ENCODE measurements around the gene CCDC91. TPM values are rescaled to one million over a fixed set of nuclear protein-coding genes. Genes with fewer than 3 reads are reported as not detected.
"Not testable (repeated sequence)": the region's sequence is repeated elsewhere in the genome, so short reads cannot be mapped to it uniquely, and the experiment has no call there.

Gene CCDC91
- total RNA-seq, 1 experiment from 2014 or later, result 9.1 TPM

DNA sequence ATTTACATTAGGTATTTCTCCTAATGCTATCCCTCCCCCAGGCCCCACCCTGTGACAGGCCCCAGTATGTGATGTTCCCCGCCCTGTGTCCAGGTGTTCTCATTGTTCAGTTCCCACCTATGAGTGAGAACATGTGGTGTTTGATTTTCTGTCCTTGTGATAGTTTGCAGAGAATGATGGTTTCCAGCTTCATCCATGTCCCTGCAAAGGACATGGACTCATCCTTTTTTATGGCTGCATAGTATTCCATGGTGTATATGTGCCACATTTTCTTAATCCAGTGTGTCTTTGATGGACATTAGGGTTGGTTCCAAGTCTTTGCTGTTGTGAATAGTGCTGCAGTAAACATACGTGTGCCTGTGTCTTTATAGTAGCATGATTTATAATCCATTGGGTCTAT, 139.5 kb downstream of the CCDC91 start:
- DNase-seq (ENCODE audit: low spot score); in situ Hi-C loops (cut with HindIII; ENCODE audit: low sequenced_read_pairs): not testable (repeated sequence)

DNA sequence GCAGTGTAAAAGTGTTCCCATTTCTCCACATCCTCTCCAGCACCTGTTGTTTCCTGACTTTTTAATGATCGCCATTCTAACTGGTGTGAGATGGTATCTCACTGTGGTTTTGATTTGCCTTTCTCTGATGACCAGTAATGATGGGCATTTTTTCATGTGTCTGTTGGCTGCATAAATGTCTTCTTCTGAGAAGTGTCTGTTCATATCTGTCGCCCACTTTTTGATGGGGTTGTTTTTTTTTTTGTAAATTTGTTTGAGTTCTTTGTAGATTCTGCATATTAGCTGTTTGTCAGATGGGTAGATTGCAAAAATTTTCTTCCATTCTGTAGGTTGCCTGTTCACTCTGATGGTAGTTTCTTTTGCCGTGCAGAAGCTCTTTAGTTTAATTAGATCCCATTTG, 140.0 kb downstream of the CCDC91 start:
- in situ Hi-C loops (cut with HindIII; ENCODE audit: low sequenced_read_pairs); DNase-seq (ENCODE audit: low spot score): not testable (repeated sequence)

DNA sequence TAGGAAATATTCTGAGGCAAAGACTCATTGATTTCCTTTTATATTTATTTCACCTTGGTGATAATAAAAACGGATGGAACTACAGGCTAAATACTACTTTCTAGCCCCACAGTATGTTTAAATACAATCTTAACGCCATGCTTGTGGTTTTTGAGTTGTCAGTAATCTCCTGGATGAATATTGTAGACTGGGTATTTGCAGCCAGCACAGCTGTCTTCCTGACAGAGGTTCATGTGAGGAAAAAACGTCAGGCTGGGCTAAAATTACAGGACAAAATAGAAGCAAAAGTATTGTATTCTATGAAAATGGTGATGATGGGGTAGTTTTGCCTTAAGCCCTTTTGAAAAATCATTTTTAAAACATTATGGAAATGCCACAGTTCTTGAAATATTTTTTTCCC, 140.9 kb downstream of the CCDC91 start:
- in situ Hi-C loops (cut with HindIII; ENCODE audit: low sequenced_read_pairs), result no loop called here
- no peak for DNase-seq (ENCODE audit: low spot score)

DNA sequence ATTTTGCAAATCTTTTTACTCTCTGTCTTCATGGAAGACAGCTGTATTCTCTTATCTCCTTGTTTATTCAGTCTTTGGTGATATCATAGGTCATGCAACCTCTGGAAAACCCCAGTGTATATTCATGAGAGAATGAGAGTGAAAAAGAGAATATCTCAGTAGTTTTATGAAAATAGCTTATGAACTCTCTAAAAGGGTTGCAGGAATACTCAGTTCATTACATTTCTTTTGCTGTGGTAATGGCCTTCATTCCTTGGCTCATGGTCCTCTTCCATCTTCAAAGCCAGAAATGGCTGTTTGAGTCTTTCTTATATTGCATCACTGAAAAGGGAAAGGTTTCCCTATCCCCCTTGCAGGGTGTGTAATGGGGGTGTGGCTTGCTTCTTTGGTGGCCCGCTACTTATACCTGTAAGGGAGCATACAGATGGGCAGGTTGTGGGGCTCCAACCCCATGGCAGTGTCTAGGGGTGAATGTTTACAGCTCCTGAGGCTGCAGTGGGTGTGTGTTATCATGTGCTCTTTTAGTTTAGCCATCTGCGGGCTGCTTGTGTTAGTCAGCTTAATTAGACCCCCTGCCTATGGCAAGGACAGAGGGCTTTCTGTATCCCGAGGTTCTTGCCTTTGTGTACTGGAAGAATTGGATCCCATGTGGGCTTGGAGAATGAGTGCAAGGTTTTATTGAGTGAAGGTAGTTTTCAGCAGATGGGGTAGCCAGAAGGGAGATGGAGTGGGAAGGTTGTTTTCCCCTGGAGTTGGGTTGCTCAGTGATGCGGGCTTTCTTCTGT, 150.2 kb downstream of the CCDC91 start:
- DNase-seq (ENCODE audit: low spot score), result no peak
- in situ Hi-C loops (cut with HindIII; ENCODE audit: low sequenced_read_pairs), result no loop called here

DNA sequence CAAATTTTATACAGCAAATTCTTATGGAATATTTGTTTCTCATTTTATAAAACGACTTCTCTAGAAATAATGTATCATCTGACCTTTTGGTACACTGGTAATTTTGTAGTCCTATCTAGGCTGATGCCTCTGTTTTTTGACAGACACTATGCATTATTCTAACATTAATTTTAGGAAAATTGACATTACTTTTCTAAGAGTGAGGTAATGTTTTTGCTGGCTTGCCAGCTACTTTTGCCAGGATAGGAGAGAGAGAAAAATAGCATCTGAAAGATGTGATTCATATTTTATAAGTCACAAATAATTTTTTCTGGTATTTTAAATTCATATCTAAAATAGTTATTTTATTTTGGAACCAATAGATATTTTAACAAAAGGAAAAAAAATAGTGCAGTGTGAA, 153.5 kb downstream of the CCDC91 start:
- in situ Hi-C loops (cut with HindIII; ENCODE audit: low sequenced_read_pairs), result no loop called here
- DNase-seq (ENCODE audit: low spot score), result no peak

DNA sequence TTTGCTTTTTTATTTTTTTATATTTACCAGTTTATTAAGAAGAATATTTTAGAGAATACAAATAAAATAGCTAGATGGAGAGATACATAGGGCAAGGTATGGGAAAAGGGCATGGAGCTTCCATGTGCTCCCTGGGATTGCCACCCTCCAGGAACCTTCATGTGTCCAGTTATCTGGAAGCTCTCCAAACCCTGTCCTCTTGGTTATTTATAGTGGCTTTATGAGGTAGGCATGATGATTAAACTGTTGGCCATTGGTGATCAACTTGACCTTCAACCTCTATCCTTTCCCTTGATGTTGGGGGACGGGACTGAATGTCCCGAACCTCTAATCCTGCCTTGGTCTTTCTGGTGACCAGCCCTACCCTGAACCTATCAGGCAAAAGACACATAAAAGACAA, 156.3 kb downstream of the CCDC91 start:
- in situ Hi-C loops (cut with HindIII; ENCODE audit: low sequenced_read_pairs), result no loop called here
- DNase-seq (ENCODE audit: low spot score), result no peak

DNA sequence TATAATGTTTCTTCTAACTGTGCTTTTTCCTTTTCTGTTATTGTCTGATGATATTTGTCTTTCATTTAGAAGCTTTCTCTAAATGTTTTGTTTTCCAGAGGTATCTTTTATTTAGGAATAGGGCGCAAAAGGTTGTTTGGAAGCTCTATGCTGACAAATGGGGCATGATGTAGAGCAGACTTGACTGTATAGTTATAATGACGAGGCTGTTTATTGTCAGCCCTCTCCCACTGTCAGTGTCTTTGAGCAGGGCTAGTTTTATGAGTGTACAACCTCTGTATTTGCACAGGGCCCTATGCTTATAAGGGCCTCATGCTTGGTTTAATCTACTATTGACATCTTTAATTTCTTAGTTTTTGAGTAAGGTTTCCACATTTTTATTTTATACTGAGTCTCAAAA, 158.9 kb downstream of the CCDC91 start:
- in situ Hi-C loops (cut with HindIII; ENCODE audit: low sequenced_read_pairs), result no loop called here
- no peak for DNase-seq (ENCODE audit: low spot score)

DNA sequence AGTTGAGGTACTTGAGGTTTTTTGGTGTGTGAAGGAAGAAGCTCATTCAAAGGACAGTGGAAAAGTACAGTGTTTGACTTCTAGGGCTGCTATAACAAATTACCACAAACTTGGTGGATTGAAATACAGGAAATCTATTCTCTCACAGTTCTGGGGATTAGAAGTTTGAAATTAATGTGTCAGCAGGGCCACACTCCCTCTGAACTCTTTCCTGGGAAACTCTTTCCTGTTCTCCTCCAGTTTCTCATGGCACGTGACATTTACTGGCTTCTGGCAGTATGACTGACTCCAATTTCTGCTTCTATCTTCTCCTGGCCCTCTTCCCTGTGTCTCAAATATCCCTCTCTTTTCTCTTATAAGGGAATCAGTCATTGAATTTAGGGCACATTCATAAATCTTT, 160.2 kb downstream of the CCDC91 start:
- in situ Hi-C loops (cut with HindIII; ENCODE audit: low sequenced_read_pairs), result no loop called here
- no peak for DNase-seq (ENCODE audit: low spot score)

DNA sequence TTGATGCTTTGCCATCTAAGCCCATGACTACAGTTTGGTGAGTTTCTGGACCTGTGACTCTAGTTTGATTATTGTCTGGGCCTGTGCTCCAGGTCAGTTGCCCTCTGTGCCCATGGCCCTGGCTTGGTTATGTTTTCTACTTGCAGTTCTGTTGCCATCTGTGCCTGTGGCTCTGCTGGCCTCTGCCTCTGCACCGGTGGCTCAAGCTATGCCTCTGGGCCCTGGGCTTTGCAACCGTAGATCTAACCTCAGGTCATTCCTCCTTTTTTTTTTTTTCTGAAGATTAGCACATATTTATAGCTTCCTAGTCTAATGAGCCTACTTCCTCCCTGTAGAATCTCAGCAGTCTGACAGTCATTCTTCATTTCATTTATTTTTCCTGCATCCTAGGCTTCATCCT, 161.2 kb downstream of the CCDC91 start:
- DNase-seq (ENCODE audit: low spot score), result no peak
- in situ Hi-C loops (cut with HindIII; ENCODE audit: low sequenced_read_pairs), result no loop called here

DNA sequence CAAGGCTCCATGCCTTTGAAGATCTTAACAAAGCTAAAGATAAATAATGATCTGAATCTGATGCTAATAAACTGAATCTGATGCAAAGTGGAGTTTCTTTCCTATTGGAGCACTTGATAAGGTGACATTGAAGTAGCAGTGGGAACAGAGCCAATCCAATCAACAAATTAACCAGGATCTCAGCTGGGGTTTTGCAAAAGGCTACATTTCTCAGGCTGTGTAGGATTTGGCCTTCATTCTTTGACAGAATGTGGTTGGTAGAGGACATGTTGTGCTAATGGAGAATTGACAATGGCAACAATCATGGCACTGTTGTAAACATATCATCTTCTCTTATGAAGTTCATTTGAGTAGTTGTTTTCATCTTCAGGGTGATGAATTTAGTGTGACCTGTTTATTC, 164.9 kb downstream of the CCDC91 start:
- DNase-seq (ENCODE audit: low spot score), result no peak
- in situ Hi-C loops (cut with HindIII; ENCODE audit: low sequenced_read_pairs), result no loop called here

DNA sequence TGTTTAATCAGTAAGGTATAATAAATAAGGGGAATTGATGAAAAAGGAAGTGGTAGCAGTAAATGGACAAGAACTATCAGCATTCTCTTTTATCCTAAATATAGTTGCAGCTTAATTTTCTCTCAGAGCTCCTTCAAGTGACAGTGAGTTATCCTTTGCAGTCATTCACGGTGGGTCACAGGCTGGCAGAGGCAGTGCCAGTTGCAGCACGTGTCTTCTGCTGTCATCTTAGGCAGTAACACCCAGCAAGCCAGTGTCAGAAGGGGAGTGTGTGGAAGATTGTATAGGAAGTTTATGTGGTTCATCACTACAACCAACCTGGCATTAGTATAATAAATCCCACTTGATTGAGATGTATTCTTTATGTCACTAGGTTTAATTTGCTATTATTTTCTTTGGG, 170.0 kb downstream of the CCDC91 start:
- in situ Hi-C loops (cut with HindIII; ENCODE audit: low sequenced_read_pairs), result no loop called here
- no peak for DNase-seq (ENCODE audit: low spot score)

DNA sequence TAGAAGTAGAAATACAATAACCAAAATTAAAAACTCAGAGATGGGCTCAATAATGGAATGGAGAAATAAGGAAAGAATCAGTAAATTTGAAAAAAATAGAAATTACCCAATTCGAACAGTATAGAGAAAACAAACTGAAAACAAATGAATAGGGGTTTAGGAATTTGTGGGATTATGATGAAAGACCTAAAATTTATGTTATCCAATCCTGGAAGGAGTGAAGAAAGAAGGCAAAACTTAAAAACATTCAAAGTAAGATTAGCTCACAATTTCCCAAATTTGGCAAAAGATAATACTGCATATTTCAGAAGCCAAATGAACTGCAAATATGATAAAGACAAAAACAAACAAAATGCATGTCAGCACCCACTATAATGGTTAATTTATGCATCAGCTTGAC, 177.1 kb downstream of the CCDC91 start:
- DNase-seq (ENCODE audit: low spot score), result no peak
- in situ Hi-C loops (cut with HindIII; ENCODE audit: low sequenced_read_pairs), result no loop called here

DNA sequence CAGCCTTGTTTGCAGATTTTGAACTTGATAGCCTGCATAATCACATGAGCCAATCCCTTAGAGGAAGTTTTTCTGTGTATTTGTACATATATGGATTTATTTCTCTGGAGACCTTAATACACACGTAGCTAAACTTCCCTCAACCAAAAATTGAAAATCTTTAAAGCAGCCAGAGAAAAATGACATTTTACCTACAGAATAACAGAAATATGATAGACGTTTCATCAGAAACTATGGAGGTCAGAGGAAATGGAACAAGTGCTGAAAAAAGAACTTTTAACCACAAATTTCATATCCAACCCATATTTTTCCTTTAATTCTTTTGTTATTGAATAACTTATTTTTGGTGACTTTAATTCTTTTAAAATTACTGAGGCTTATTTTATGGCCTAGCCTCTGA, 177.7 kb downstream of the CCDC91 start:
- DNase-seq (ENCODE audit: low spot score), result no peak
- in situ Hi-C loops (cut with HindIII; ENCODE audit: low sequenced_read_pairs), result no loop called here

DNA sequence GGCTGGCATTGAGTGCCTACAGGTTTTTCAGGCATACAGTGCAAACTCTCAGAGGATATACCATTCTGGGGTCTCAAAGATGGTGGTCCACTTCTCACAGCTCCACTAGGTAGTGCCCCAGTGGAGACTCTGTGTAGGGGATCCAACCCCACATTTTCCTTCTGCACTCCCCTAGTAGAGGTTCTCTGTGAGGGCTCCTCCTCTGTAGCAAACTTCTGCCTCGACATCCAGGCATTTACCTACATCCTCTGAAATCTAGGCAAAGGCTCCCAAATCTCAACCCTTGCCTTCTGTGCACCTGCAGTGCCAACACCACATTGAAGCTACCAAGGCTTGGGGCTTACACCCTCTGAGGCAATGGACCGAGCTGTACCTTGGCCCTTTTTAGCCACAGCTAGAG, 179.2 kb downstream of the CCDC91 start:
- in situ Hi-C loops (cut with HindIII; ENCODE audit: low sequenced_read_pairs), result no loop called here
- DNase-seq (ENCODE audit: low spot score), result no peak

DNA sequence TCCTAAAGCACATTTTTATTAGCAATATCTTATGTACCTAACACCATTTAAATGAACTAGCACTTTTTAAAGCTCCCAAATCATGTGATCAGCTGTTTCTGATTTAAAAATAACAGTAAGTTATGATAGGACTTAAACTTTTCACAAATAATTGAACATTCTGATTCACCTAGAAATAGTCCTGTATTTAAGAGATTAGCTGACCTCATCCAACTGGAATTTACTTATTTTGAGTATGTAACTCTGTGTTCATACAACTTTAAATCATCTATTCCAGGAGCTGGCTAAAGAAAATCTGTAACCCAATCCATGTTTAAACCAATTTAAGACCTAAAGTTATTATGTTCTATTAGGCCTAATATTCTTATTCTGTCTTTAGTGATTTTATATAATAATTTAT, 184.3 kb downstream of the CCDC91 start:
- no peak for DNase-seq (ENCODE audit: low spot score)
- in situ Hi-C loops (cut with HindIII; ENCODE audit: low sequenced_read_pairs), result no loop called here

DNA sequence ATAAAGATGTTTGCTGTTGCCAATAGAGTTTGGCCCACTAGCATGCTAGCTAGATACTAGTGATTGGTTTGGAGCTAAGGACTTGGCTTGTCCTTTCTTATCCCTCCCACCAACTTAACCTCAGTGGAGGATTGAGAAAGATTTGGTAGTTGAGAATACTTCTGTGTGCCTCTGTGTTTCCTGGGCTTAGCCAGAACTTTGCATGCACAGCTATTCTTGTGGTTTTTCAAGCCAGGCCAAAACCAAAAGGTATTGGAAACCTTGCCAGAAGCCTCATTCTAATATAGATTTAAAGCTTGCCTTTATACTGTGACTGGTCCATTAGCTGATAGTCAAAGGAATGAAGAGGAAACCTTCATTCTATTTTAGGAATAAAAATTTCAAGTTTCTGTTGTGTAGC, 188.5 kb downstream of the CCDC91 start:
- in situ Hi-C loops (cut with HindIII; ENCODE audit: low sequenced_read_pairs), result no loop called here
- DNase-seq (ENCODE audit: low spot score), result no peak

DNA sequence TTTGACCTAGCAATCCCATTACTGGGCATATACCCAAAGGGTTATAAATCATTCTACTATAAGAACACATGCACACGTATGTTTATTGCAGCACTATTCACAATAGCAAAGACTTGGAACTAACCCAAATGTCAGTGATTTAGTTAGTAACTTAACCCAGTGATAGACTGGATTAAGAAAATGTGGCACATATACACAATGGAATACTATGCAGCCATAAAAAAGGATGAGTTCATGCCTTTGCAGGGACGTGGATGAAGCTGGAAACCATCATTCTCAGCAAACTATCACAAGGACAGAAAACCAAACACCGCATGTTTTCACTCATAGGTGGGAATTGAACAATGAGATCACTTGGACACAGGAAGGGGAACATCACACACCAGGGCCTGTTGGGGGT, 189.5 kb downstream of the CCDC91 start:
- DNase-seq (ENCODE audit: low spot score); in situ Hi-C loops (cut with HindIII; ENCODE audit: low sequenced_read_pairs): not testable (repeated sequence)

DNA sequence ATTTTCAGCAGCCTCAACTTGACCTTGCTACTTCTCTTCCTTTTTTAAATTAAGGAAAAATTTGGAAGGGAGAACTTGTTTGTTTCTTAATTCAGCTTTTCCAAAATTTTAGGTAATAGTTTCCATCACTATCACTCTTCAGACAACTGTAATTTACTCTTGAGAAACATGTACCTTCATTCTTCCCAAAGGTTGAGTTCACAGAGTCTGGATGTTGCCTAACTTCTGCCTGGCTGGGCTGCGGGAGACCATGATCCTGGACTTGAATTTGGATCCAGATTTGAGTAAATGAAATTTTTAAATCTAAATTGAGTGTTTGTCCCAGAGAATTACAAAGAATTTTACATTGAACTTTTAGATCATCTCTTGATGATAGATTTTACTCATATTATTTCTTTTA, 193.1 kb downstream of the CCDC91 start:
- DNase-seq (ENCODE audit: low spot score), result no peak
- in situ Hi-C loops (cut with HindIII; ENCODE audit: low sequenced_read_pairs), result no loop called here

DNA sequence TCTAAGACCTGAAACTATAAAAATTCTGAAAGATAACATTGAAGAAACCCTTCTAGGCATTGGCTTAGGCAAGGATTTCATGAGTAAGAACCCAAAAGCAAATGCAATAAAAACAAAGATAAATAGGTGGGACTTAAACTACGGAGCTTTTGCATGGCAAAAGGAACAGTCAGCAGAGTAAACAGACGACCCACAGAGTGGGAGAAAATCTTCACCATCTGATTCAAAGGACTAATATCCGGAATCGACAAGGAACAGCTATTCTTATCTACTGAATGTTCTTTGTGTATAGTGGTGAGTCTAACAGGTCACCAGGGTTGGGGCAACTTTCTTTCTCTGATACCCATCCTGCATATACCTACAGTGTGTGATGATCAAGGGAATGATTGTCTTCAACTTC, 198.6 kb downstream of the CCDC91 start:
- DNase-seq (ENCODE audit: low spot score), result no peak
- in situ Hi-C loops (cut with HindIII; ENCODE audit: low sequenced_read_pairs), result no loop called here

DNA sequence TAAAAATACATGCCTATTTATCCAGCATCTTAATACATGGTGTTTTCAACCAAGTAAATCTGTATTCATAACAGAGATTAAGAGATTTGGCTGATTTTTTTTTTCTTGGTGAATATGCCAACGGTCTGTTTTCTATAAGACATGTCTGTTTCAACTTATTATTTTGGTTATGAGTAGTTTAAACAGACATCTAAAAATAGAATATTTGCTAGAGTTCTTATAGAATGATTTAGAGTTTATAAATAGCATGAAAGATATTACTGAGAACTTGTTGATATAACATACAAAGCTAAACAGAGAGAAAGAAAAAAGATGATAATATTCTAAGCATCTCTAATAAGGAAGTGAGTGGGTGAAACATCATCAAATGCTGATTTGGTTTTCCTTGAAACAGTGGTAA, 199.9 kb downstream of the CCDC91 start:
- no peak for DNase-seq (ENCODE audit: low spot score)
- in situ Hi-C loops (cut with HindIII; ENCODE audit: low sequenced_read_pairs), result no loop called here

DNA sequence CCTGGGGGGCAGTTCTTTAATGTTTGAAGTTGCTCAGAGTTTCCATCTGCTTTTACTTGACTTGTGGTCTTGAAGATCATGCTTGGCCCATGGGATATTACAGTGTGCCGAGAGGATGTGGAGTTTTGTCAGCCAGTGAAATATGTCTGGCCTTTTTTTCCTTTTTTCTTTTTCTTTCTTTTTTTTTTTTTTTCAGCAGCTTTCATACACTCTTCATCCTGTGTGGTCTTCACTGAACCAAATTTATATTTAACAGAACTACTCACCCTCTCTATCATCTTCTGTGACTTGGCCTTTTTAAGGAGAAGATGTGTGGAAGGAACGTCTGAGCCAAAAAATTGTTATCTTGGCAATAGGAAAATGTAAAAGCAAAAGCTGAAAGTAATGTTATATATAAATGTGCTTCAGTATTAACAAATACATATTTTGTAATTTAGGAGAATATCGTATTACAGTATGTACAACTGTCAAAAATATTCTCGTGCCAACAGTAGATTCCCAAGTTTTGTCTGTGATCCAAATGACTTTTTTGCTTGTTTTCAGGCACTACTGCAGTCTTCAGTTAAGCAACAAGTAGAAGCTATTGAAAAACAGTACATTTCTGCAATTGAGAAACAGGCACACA, 200.6 kb downstream of the CCDC91 start:
- DNase-seq (ENCODE audit: low spot score), result no peak
- in situ Hi-C loops (cut with HindIII; ENCODE audit: low sequenced_read_pairs), result no loop called here

All from G401 (cell line).